Measurements from ENCODE around the gene STIM1.
A peak's percentile ranks its signal among the peaks of the same experiment; 100 is the strongest.

The STIM1 gene

DNA sequence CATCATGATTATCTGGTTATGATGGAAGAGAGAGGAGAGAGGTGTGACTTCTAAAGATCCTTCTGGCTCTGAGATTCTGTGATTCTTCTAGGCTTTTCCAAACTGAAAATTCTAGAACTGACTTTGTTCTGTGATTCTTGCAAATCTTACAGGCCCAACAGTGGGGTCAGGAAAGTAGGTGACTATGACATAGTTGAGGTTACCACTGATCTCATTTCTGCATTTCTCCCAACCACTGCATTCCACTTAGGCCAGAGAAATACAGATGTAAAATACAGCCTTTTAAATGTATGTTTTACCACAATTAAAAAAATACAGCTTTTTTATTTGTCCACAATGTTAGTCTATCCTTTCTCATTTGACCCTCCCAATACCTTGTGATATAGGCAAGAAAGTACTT lies 83.7 kb downstream of the STIM1 start:
- Histone ChIP-seq H3K9me3 (ENCODE audit: low read length) (no peaks in the 10 kb centered on the region), H3F3A (ENCODE audit: insufficient read depth, low read length) (no peaks in the 10 kb centered on the region; the same call in 1 of the 2 replicates), H3K27me3 (ENCODE audit: insufficient read depth, low read length) (no peaks in the 10 kb centered on the region), H4K20me1 (ENCODE audit: insufficient read depth, low read length) (no peaks in the 10 kb centered on the region), H3K27ac (ENCODE audit: low read depth, low read length, poor library complexity, severe bottlenecking) (no peak overlapping the region), H3K4me3 (ENCODE audit: low read depth, low read length, poor library complexity, severe bottlenecking) (no peak overlapping the region), H3K4me1 (ENCODE audit: insufficient read depth, low read length, severe bottlenecking) (peaks cover 19% of the 10 kb centered on the region), H3K36me3 (ENCODE audit: insufficient read depth, low read length) (peaks cover 5% of the 10 kb centered on the region; the same call in 1 of the 2 replicates), H3K79me2 (ENCODE audit: insufficient read depth, low read length) (no peaks in the 10 kb centered on the region), H3K9me2 (ENCODE audit: low read depth, low read length) (no peaks in the 10 kb centered on the region), H2AFZ (ENCODE audit: low read length) (no peak overlapping the region), H3K9ac (ENCODE audit: low read length) (no peak overlapping the region), H3K4me2 (ENCODE audit: low read length) (no peak overlapping the region)
- TF ChIP-seq, protein P1, sequence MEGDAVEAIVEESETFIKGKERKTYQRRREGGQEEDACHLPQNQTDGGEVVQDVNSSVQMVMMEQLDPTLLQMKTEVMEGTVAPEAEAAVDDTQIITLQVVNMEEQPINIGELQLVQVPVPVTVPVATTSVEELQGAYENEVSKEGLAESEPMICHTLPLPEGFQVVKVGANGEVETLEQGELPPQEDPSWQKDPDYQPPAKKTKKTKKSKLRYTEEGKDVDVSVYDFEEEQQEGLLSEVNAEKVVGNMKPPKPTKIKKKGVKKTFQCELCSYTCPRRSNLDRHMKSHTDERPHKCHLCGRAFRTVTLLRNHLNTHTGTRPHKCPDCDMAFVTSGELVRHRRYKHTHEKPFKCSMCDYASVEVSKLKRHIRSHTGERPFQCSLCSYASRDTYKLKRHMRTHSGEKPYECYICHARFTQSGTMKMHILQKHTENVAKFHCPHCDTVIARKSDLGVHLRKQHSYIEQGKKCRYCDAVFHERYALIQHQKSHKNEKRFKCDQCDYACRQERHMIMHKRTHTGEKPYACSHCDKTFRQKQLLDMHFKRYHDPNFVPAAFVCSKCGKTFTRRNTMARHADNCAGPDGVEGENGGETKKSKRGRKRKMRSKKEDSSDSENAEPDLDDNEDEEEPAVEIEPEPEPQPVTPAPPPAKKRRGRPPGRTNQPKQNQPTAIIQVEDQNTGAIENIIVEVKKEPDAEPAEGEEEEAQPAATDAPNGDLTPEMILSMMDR (IDR thresholded peaks at IDR 0.05; ENCODE audit: low read length) = no peak
- no peak for TF ChIP-seq EZH2 (IDR thresholded peaks at IDR 0.05; ENCODE audit: borderline replicate concordance, low read length)

- Histone ChIP-seq H3K9me2 (ENCODE audit: low read depth, low read length) (no peaks in the 10 kb centered on the region), H3K36me3 (ENCODE audit: insufficient read depth, low read length) (peaks cover 9% of the 10 kb centered on the region), H4K20me1 (ENCODE audit: insufficient read depth, low read length) (no peaks in the 10 kb centered on the region), H3K9ac (ENCODE audit: low read length) (no peak overlapping the region), H3K27me3 (ENCODE audit: insufficient read depth, low read length) (no peaks in the 10 kb centered on the region), H3K4me3 (ENCODE audit: low read depth, low read length, poor library complexity, severe bottlenecking) (no peak overlapping the region), H3K4me1 (ENCODE audit: insufficient read depth, low read length, severe bottlenecking) (peaks cover 19% of the 10 kb centered on the region), H3K4me2 (ENCODE audit: low read length) (no peak overlapping the region), H3K27ac (ENCODE audit: low read depth, low read length, poor library complexity, severe bottlenecking) (no peak overlapping the region), H3K9me3 (ENCODE audit: low read length) (no peaks in the 10 kb centered on the region), H3F3A (ENCODE audit: insufficient read depth, low read length) (no peaks in the 10 kb centered on the region; the same call in 1 of the 2 replicates), H2AFZ (ENCODE audit: low read length) (no peak overlapping the region), H3K79me2 (ENCODE audit: insufficient read depth, low read length) (no peaks in the 10 kb centered on the region)
- TF ChIP-seq, protein P1 (IDR thresholded peaks at IDR 0.05; ENCODE audit: low read length) = no peak
- TF ChIP-seq EZH2 (IDR thresholded peaks at IDR 0.05; ENCODE audit: borderline replicate concordance, low read length) = no peak
Observed at GRCh38 chr11:3939651-3940190, 84.3 kb downstream of the STIM1 start.

DNA sequence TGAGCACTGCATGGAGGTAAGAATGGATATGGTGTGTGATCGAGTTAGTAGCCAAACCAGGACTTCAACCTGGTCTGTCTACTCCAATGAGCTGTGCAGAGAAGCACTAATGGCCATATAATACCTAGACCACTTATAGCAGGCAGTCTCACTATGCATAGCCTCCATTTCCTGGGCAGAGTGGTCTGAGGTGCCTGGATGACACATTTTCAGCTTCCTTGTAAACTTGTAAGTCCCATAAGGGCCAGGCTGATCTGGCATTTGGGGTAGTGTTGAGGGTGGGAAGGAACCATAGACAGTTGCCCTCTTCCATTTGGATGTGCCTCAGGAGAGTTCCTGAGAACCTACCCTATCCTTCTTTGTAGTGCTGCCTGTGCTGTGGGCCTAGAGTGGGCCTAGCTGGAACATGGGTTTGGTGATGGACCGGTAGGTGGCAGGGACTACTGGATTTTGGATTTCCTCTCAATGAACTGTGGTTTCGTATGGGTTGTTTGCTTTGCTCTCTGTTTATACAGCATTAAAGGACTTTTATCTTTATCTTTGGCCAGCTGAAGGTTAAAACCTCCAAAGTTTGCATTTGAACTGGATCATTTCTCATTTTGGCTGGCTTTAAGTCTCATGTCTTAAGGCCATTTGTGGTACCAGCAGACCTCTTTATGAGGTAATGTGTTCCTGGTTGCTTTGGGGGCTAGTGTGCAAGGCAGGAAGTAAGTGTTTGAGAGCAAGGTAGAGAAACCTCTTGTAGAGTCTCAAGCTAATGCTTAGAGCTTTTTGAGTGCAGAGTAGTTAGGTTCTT lies 86.9 kb downstream of the STIM1 start:
- Histone ChIP-seq H3K79me2 (ENCODE audit: insufficient read depth, low read length) (no peaks in the 10 kb centered on the region), H3K27ac (ENCODE audit: low read depth, low read length, poor library complexity, severe bottlenecking) (peak overlapping the region; percentile 46), H3K4me1 (ENCODE audit: insufficient read depth, low read length, severe bottlenecking) (peaks cover 36% of the 10 kb centered on the region)

More for the DNA sequence above, 86.9 kb downstream of the STIM1 start:
- no peak for TF ChIP-seq EZH2 (IDR thresholded peaks at IDR 0.05; ENCODE audit: borderline replicate concordance, low read length)
- TF ChIP-seq, protein P1 (IDR thresholded peaks at IDR 0.05; ENCODE audit: low read length) = no peak
- Histone ChIP-seq H4K20me1 (ENCODE audit: insufficient read depth, low read length) (no peaks in the 10 kb centered on the region), H3K9me2 (ENCODE audit: low read depth, low read length) (no peaks in the 10 kb centered on the region), H2AFZ (ENCODE audit: low read length) (no peak overlapping the region), H3K4me3 (ENCODE audit: low read depth, low read length, poor library complexity, severe bottlenecking) (no peak overlapping the region), H3K27me3 (ENCODE audit: insufficient read depth, low read length) (no peaks in the 10 kb centered on the region), H3K9ac (ENCODE audit: low read length) (no peak overlapping the region), H3K36me3 (ENCODE audit: insufficient read depth, low read length) (peaks cover 11% of the 10 kb centered on the region), H3F3A (ENCODE audit: insufficient read depth, low read length) (no peaks in the 10 kb centered on the region; the same call in 1 of the 2 replicates), H3K9me3 (ENCODE audit: low read length) (no peaks in the 10 kb centered on the region), H3K4me2 (ENCODE audit: low read length) (no peak overlapping the region; the same call in 1 of the 2 replicates)

Data from OCI-LY1 (cell line).